Measurements from ENCODE around the gene TMEM94. TPM values are rescaled to one million over a fixed set of nuclear protein-coding genes. Genes with fewer than 3 reads are reported as not detected.
"Not testable (repeated sequence)": the region's sequence is repeated elsewhere in the genome, so short reads cannot be mapped to it uniquely, and the experiment has no call there.

The TMEM94 gene
- total RNA-seq, 2 donors from 2014 or later: 57.1 to 83.4 TPM

GRCh38 chr17:75447951-75448856, 8.2 kb upstream of the TMEM94 start:
- no peaks in the 10 kb centered on the region for H3K36me3 ChIP-seq
- ATAC-seq (ENCODE audit: insufficient number of reproducible peaks, low FRiP score, low read depth): no peak
- DNase-seq (ENCODE audit: low spot score): no peak
- H3K27me3 ChIP-seq (replicated peaks; ENCODE audit: insufficient read depth): no peaks in the 10 kb centered on the region
- H3K4me1 ChIP-seq (ENCODE audit: control insufficient read depth in 1 of 2, low read depth in 2 of 2): peaks cover 11 to 24% of the 10 kb centered on the region in 2 donors
- peak overlapping the region in 1 of 2 donors; percentile 43 for H3K27ac ChIP-seq
- no peak overlapping the region for H3K4me3 ChIP-seq
- no peak for TF ChIP-seq CTCF (IDR thresholded peaks at IDR 0.05)
- H3K9me3 ChIP-seq: no peaks in the 10 kb centered on the region

DNA sequence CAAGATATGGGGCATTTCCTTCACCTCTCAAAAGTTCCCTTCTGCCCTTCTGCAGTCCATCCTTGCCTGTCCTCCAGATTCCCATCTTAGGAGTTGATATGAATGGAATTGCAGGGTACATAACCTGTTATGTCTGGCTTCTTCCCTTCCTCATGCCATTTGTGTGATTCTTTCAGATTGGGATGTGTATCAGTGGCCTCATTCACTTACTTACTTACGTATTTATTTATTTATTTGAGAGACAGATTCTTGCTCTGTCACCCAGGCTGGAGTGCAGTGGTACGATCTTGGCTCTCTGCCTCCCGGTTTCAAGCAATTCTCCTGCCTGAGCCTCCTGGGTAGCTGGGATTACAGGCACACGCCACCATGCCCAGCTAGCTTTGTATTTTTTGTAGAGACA, 6.2 kb upstream of the TMEM94 start:
- no peaks in the 10 kb centered on the region for H3K36me3 ChIP-seq
- ATAC-seq (ENCODE audit: insufficient number of reproducible peaks, low FRiP score, low read depth) (no peak), DNase-seq (ENCODE audit: low spot score) (no peak)
- H3K4me1 ChIP-seq (ENCODE audit: control insufficient read depth in 1 of 2, low read depth in 2 of 2): peaks cover 0 to 8% of the 10 kb centered on the region in 2 donors
- H3K4me3 ChIP-seq: no peak overlapping the region
- H3K27me3 ChIP-seq (replicated peaks; ENCODE audit: insufficient read depth): no peaks in the 10 kb centered on the region
- TF ChIP-seq CTCF (IDR thresholded peaks at IDR 0.05): no peak
- no peak overlapping the region for H3K27ac ChIP-seq
- no peaks in the 10 kb centered on the region for H3K9me3 ChIP-seq

DNA sequence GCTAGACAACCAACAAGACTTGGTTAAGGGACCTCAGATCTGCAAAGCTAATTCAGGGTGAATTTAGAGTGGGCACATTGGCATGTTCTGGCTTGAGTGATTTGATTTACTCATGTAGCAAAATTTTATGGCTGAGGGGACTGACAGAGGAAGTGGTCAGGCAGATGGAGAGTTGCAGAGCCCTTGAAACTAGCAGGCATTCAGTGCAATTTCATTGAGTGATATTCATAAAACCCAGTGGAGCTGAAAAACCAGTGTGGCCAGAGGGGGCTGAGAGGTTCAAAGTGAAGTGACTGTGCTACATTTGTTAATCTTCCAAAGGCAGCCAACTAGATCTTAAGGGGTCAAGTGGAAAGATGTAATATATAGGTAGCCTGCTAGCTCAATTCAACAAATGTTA, 2.2 kb upstream of the TMEM94 start:
- H3K27me3 ChIP-seq (replicated peaks; ENCODE audit: insufficient read depth): no peaks in the 10 kb centered on the region
- TF ChIP-seq CTCF (IDR thresholded peaks at IDR 0.05): no peak
- H3K4me3 ChIP-seq: no peak overlapping the region
- ATAC-seq (ENCODE audit: insufficient number of reproducible peaks, low FRiP score, low read depth) (no peak), DNase-seq (ENCODE audit: low spot score) (no peak)
- H3K36me3 ChIP-seq: no peaks in the 10 kb centered on the region
- peaks cover 9 to 25% of the 10 kb centered on the region in 2 donors for H3K4me1 ChIP-seq (ENCODE audit: control insufficient read depth in 1 of 2, low read depth in 2 of 2)
- H3K9me3 ChIP-seq: no peaks in the 10 kb centered on the region
- peak overlapping the region in 1 of 2 donors; percentile 91 for H3K27ac ChIP-seq

DNA sequence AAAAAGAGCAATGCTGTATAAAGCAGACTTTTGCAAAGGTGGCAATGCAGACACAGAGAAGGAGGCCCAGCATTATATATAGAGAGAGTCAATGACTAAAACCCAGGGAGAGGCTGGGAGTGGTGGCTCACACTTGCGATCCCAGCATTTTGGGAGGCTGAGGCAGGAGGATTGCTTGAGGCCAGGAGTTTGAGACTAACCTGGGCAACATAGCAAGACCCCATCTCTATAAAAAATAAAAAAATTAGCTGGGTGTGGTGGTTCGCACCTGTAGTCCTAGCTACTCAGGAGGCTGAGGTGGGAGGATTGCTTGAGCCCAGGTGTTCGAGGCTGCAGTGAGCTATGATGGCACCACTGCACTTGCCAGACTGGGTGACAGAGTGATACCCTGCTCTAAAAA, 1.8 kb upstream of the TMEM94 start:
- not testable (repeated sequence) for DNase-seq (ENCODE audit: low spot score); H3K4me3 ChIP-seq; H3K9me3 ChIP-seq; ATAC-seq (ENCODE audit: insufficient number of reproducible peaks, low FRiP score, low read depth); H3K27me3 ChIP-seq (replicated peaks; ENCODE audit: insufficient read depth); H3K36me3 ChIP-seq
- H3K4me1 ChIP-seq (ENCODE audit: control insufficient read depth in 1 of 2, low read depth in 2 of 2): peaks cover 12 to 30% of the 10 kb centered on the region in 2 donors
- peak overlapping the region in 1 of 2 donors; percentile 91 for H3K27ac ChIP-seq

GRCh38 chr17:75456039-75456416, 407 bp upstream of the TMEM94 start:
- no peak for TF ChIP-seq CTCF (IDR thresholded peaks at IDR 0.05)
- peak overlapping the region; percentile 91 to 92 for H3K27ac ChIP-seq
- peaks cover 16 to 38% of the 10 kb centered on the region in 2 donors for H3K4me1 ChIP-seq (ENCODE audit: control insufficient read depth in 1 of 2, low read depth in 2 of 2)
- ATAC-seq (ENCODE audit: insufficient number of reproducible peaks, low FRiP score, low read depth) (peak; percentile 12), DNase-seq (ENCODE audit: low spot score) (no peak)
- no peaks in the 10 kb centered on the region for H3K27me3 ChIP-seq (replicated peaks; ENCODE audit: insufficient read depth)
- no peaks in the 10 kb centered on the region for H3K36me3 ChIP-seq
- no peaks in the 10 kb centered on the region for H3K9me3 ChIP-seq
- H3K4me3 ChIP-seq: peak overlapping the region; percentile 89
